Activated B cell treated with CpG ODN at 0.5 μM for 24 hours (primary cell): ENCODE measurements around the gene MEIS3. TPM values are rescaled to one million over a fixed set of nuclear protein-coding genes. Genes with fewer than 3 reads are reported as not detected.

Source experiments
- ATAC-seq: fragments of 200-7000 bp; cut with Tn5 transposase; one replicate; pipeline ENCODE4 v1.10.0; 2021; ENCODE audit warnings: low read depth, mild to moderate bottlenecking, moderate library complexity
- CTCF ChIA-PET: fragments of 350-600 bp; sonication (Branson Sonifier 250); formaldehyde crosslinking; loops from one replicate; lab custom pipeline; 2021; ENCODE audit warnings: antibody characterized with exemption; lab: Charles Lee
- POLR2A ChIA-PET: fragments of 350-600 bp; sonication (Branson Sonifier 250); formaldehyde crosslinking; loops from one replicate; lab custom pipeline; 2021; ENCODE audit warnings: antibody characterized with exemption; lab: Charles Lee
- DNase-seq: peaks from one replicate; pipeline ENCODE4 v3.0.0; 2022
- H3K27ac Mint-ChIP-seq: one replicate; pipeline ENCODE4 v1.8.0; 2020; ENCODE audit warnings: mixed read lengths
- H3K27me3 Mint-ChIP-seq: one replicate; pipeline ENCODE4 v1.8.0; 2021; ENCODE audit warnings: mixed read lengths
- H3K36me3 Mint-ChIP-seq: one replicate; pipeline ENCODE4 v1.8.0; 2021; ENCODE audit warnings: low read depth, mixed read lengths
- H3K4me1 Mint-ChIP-seq: one replicate; pipeline ENCODE4 v1.8.0; 2021; ENCODE audit warnings: mixed read lengths
- H3K4me3 Mint-ChIP-seq: one replicate; pipeline ENCODE4 v1.8.0; 2020; ENCODE audit warnings: mild to moderate bottlenecking, mixed read lengths
- H3K9me3 Mint-ChIP-seq: one replicate; pipeline ENCODE4 v1.8.0; 2020; ENCODE audit warnings: mixed read lengths
- intact Hi-C: fragments of 100-400 bp; cut with micrococcal nuclease; formaldehyde crosslinking; loops from one replicate; pipeline ENCODE4 v1.15.1; 2024
- total RNA-seq: library from RNA; stranded (reverse); gene quantifications from 2 replicates; pipeline ENCODE4 v1.2.3, GENCODE V29; 2022
- TF ChIP-seq, protein P1 (sequence below): fragments of 200-600 bp; IDR thresholded peaks from one replicate; pipeline ENCODE4 v1.8.0; 2022; ENCODE audit warnings: antibody characterized with exemption, mild to moderate bottlenecking

MEIS3 gene
- total RNA-seq, 1 donor from 2014 or later: not detected

DNA sequence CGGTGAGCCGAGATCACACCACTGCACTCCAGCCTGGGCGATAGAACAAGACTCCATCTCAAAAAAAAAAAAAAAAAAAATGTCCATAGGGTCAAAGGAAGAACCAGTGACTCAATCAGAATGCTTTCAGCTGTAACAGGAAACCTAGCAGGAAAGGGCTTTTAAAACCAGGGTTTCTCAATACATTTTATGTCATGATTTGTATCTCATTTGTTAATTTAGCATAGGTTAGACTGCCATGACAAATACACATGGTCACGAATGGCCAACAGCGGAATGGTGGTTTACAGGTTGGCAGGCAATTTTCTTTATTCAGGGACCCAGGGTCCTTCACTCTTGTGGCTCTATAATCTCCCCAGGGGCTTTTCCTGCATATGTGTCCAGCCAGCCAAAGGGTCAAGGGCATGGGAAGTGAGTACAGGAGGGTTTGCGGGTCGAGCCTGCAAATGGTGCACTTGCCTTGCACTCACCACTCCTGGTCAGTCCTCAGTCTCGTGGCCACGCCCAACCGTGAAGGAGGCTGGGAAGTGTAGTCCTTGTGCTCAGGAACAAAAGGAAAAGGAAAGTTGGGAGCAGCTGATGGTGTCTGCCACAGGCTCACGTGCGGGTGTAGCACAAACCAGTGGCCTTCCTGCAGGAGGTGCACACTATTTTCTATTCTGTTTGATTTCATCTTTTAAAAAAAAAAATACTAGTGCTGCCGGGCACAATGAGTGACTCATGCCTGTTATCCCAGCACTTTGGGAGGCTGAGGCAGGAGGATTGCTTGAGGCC is 55.4 kb downstream of the MEIS3 start:
- TF ChIP-seq, protein P1, sequence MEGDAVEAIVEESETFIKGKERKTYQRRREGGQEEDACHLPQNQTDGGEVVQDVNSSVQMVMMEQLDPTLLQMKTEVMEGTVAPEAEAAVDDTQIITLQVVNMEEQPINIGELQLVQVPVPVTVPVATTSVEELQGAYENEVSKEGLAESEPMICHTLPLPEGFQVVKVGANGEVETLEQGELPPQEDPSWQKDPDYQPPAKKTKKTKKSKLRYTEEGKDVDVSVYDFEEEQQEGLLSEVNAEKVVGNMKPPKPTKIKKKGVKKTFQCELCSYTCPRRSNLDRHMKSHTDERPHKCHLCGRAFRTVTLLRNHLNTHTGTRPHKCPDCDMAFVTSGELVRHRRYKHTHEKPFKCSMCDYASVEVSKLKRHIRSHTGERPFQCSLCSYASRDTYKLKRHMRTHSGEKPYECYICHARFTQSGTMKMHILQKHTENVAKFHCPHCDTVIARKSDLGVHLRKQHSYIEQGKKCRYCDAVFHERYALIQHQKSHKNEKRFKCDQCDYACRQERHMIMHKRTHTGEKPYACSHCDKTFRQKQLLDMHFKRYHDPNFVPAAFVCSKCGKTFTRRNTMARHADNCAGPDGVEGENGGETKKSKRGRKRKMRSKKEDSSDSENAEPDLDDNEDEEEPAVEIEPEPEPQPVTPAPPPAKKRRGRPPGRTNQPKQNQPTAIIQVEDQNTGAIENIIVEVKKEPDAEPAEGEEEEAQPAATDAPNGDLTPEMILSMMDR: no peak
- Mint-ChIP-seq H3K4me1 (no peaks in the 10 kb centered on the region), H3K27ac (no peak overlapping the region), H3K9me3 (no peaks in the 10 kb centered on the region), H3K4me3 (no peak overlapping the region), H3K36me3 (peaks cover 66% of the 10 kb centered on the region), H3K27me3 (no peaks in the 10 kb centered on the region)
- ATAC-seq (no peak), DNase-seq (no peak)
- ChIA-PET POLR2A (no interaction called here), CTCF (no interaction called here)
- intact Hi-C loops: no loop called here

DNA sequence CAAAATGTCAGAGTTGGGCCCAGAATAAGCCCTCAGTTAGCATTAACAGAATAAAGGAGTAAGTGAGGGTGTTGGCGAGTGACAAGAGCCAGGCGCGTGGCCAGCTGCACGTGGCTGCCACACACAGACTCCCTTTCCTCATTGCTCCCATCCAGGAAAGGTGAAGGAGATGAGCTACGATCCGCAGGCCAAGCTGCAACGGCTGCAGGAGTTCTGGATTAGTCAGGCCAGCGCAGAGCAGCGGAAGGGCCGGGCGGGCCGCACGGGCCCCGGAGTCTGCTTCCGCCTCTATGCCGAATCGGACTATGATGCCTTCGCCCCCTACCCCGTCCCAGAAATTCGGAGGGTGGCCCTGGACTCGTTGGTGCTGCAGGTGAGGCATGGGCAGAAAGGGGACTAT is 57.0 kb downstream of the MEIS3 start:
- intact Hi-C loops: no loop called here
- Mint-ChIP-seq H3K9me3 (no peaks in the 10 kb centered on the region), H3K27ac (no peak overlapping the region), H3K27me3 (no peaks in the 10 kb centered on the region), H3K4me3 (no peak overlapping the region), H3K36me3 (peaks cover 78% of the 10 kb centered on the region), H3K4me1 (no peaks in the 10 kb centered on the region)
- TF ChIP-seq, protein P1: no peak
- no peak for DNase-seq
- ChIA-PET CTCF (interaction anchor here (1.2 kb wide), 1 partner anchor 13 kb away, joined by 4 read pairs; the partner anchor contains the start of gene DHX34), POLR2A (interaction anchor here (0.6 kb wide), 2 partner anchors 28 to 99 kb away, joined by 5 to 8 read pairs; no protein-coding TSS in a partner anchor)
- ATAC-seq: no peak

GRCh38 chr19:47358936-47359335 is 60.4 kb downstream of the MEIS3 start:
- intact Hi-C loops: no loop called here
- H3K4me3 Mint-ChIP-seq: no peak overlapping the region
- H3K9me3 Mint-ChIP-seq: no peaks in the 10 kb centered on the region
- DNase-seq (no peak), ATAC-seq (no peak)
- peaks cover 82% of the 10 kb centered on the region for H3K36me3 Mint-ChIP-seq
- TF ChIP-seq, protein P1: no peak
- ChIA-PET POLR2A (no interaction called here), CTCF (no interaction called here)
- H3K4me1 Mint-ChIP-seq: no peaks in the 10 kb centered on the region
- H3K27ac Mint-ChIP-seq: no peak overlapping the region
- H3K27me3 Mint-ChIP-seq: no peaks in the 10 kb centered on the region

- no peak overlapping the region for H3K4me3 Mint-ChIP-seq
- H3K4me1 Mint-ChIP-seq: no peaks in the 10 kb centered on the region
- no peak overlapping the region for H3K27ac Mint-ChIP-seq
- CTCF ChIA-PET: interaction anchor here (0.6 kb wide), 1 partner anchor 9 kb away, joined by 4 read pairs; the partner anchor contains the start of gene DHX34
- no peak for ATAC-seq
- no peaks in the 10 kb centered on the region for H3K27me3 Mint-ChIP-seq
- DNase-seq: no peak
- intact Hi-C loops: no loop called here
- H3K36me3 Mint-ChIP-seq: peaks cover 86% of the 10 kb centered on the region
- TF ChIP-seq, protein P1: no peak
- no peaks in the 10 kb centered on the region for H3K9me3 Mint-ChIP-seq
- POLR2A ChIA-PET: interaction anchor here (0.6 kb wide), 1 partner anchor 655 kb away, joined by 4 read pairs; no protein-coding TSS in a partner anchor
These were observed 61.3 kb downstream of the MEIS3 start for GRCh38 chr19:47357788-47358680.
